ENCODE measurements around the gene NOG. TPM values are rescaled to one million over a fixed set of nuclear protein-coding genes. Genes with fewer than 3 reads are reported as not detected.

The NOG gene
- total RNA-seq, 1 experiment from 2014 or later, result 0.32 TPM

DNA sequence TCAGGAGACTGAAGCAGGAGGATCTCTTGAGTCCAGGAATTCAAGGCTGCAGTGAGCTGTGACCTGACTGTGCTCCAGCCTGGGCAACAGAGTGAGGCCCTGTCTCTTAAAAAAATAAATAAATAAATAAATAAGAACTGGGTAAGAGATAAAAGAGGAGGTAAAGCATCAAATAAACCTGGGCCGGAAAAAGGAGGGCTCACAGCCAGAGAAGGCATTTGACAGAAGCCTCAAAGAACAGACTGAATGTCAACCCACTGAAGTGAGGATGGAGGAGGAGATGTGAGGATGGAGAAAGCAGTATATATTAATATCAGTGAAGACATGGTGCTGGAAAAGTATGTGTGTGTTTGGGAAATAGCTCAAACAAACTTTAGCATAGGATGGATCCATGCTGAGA, 6.1 kb downstream of the NOG start:
- no peak overlapping the region for H3K27ac Mint-ChIP-seq (ENCODE audit: unreplicated experiment)
- no peak overlapping the region for H3K4me3 Mint-ChIP-seq (ENCODE audit: unreplicated experiment)
- intact Hi-C loops (cut with micrococcal nuclease; ENCODE audit: unreplicated experiment), result no loop called here
- H3K9me3 Mint-ChIP-seq (ENCODE audit: unreplicated experiment), result no peaks in the 10 kb centered on the region
- DNase-seq, result no peak
- H3K4me1 ChIP-seq, result peaks cover 41% of the 10 kb centered on the region
- BruUV-seq (replicated peaks), result no TSS peak
- H3K27me3 Mint-ChIP-seq (ENCODE audit: insufficient read depth, unreplicated experiment), result peaks cover 24% of the 10 kb centered on the region
- no peaks in the 10 kb centered on the region for H3K36me3 Mint-ChIP-seq (ENCODE audit: insufficient read depth, unreplicated experiment)
- H3K36me3 ChIP-seq (ENCODE audit: control insufficient read depth, insufficient read depth, low read length), result no peaks in the 10 kb centered on the region
- TF ChIP-seq, protein P1, sequence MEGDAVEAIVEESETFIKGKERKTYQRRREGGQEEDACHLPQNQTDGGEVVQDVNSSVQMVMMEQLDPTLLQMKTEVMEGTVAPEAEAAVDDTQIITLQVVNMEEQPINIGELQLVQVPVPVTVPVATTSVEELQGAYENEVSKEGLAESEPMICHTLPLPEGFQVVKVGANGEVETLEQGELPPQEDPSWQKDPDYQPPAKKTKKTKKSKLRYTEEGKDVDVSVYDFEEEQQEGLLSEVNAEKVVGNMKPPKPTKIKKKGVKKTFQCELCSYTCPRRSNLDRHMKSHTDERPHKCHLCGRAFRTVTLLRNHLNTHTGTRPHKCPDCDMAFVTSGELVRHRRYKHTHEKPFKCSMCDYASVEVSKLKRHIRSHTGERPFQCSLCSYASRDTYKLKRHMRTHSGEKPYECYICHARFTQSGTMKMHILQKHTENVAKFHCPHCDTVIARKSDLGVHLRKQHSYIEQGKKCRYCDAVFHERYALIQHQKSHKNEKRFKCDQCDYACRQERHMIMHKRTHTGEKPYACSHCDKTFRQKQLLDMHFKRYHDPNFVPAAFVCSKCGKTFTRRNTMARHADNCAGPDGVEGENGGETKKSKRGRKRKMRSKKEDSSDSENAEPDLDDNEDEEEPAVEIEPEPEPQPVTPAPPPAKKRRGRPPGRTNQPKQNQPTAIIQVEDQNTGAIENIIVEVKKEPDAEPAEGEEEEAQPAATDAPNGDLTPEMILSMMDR (IDR thresholded peaks at IDR 0.05; ENCODE audit: insufficient read depth in 1 of 2, low read depth in 1 of 2, low read length in 1 of 2, severe bottlenecking in 1 of 2, unreplicated experiment in 1 of 2), result no peak
- no peak overlapping the region for H3K4me3 ChIP-seq (ENCODE audit: low read depth, low read length)
- peaks cover 5% of the 10 kb centered on the region for H3K27me3 ChIP-seq (replicated peaks; ENCODE audit: control insufficient read depth, insufficient read depth, low read length)
- H3K4me1 Mint-ChIP-seq (ENCODE audit: low read depth, unreplicated experiment), result peaks cover 16% of the 10 kb centered on the region
- POLR2A ChIA-PET, result no interaction called here
- no peaks in the 10 kb centered on the region for H3K9me3 ChIP-seq
- CTCF ChIA-PET, result interaction anchor here (1.2 kb wide), 1 partner anchor 116 kb away, joined by 5 read pairs; no protein-coding TSS in a partner anchor

DNA sequence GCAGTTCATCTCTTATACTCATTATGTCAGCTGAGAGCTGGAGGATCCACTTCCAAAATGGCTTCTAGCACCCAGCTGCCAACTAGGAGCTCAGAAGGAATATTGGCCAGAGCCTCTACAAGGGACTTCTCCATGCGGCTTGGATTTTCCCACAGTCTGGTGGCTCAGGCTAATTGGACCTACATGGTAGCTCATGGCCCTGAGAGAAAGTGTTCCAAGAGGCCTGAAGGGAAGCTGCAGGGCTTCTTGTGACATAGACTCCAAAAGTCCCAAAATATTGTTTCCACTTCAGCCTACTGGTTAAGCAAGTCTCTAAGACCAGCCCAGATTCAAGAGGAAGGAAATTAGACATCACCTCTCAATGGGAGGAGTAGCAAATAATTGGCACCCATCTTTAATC, 6.8 kb downstream of the NOG start:
- H3K27me3 Mint-ChIP-seq (ENCODE audit: insufficient read depth, unreplicated experiment), result peaks cover 19% of the 10 kb centered on the region

DNA sequence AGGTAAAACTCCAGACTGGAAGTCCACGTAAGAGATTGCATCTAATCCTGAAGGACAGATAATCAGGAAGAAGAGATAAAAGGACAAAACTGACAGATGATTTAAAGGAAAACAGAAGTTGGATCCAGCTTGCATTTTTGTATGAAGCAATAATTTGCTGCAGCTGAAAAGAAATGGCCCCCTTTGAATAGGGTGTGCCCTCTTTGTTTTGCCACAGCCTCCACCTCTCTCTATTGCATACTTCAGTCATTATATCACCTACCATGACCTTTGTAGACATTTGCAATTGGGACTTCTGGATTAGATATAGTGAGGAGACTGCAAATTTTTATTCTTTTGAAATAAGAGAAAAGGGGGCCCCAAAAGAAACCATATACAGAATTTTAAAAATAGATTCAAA, 8.1 kb downstream of the NOG start:
- ChIA-PET POLR2A (no interaction called here), CTCF (interaction anchor here (1.0 kb wide), 1 partner anchor 28 kb away, joined by 3 read pairs; no protein-coding TSS in a partner anchor)
- H3K4me3 Mint-ChIP-seq (ENCODE audit: unreplicated experiment), result no peak overlapping the region
- no TSS peak for BruUV-seq (replicated peaks)
- H3K4me1 Mint-ChIP-seq (ENCODE audit: low read depth, unreplicated experiment), result peaks cover 25% of the 10 kb centered on the region
- TF ChIP-seq, protein P1 (IDR thresholded peaks at IDR 0.05; ENCODE audit: insufficient read depth in 1 of 2, low read depth in 1 of 2, low read length in 1 of 2, severe bottlenecking in 1 of 2, unreplicated experiment in 1 of 2), result no peak
- Histone ChIP-seq H3K27me3 (replicated peaks; ENCODE audit: control insufficient read depth, insufficient read depth, low read length) (peaks cover 2% of the 10 kb centered on the region; the same call in 1 of the 2 replicates), H3K36me3 (ENCODE audit: control insufficient read depth, insufficient read depth, low read length) (no peaks in the 10 kb centered on the region), H3K4me3 (ENCODE audit: low read depth, low read length) (no peak overlapping the region), H3K4me1 (peaks cover 45% of the 10 kb centered on the region), H3K9me3 (no peaks in the 10 kb centered on the region)
- H3K27ac Mint-ChIP-seq (ENCODE audit: unreplicated experiment), result no peak overlapping the region
- peaks cover 12% of the 10 kb centered on the region for H3K27me3 Mint-ChIP-seq (ENCODE audit: insufficient read depth, unreplicated experiment)
- no peaks in the 10 kb centered on the region for H3K36me3 Mint-ChIP-seq (ENCODE audit: insufficient read depth, unreplicated experiment)
- intact Hi-C loops (cut with micrococcal nuclease; ENCODE audit: unreplicated experiment), result no loop called here
- peaks cover 9% of the 10 kb centered on the region for H3K9me3 Mint-ChIP-seq (ENCODE audit: unreplicated experiment)
- DNase-seq, result no peak

More for the DNA sequence above, 6.8 kb downstream of the NOG start:
- no peak overlapping the region for H3K4me3 Mint-ChIP-seq (ENCODE audit: unreplicated experiment)
- Histone ChIP-seq H3K4me3 (ENCODE audit: low read depth, low read length) (no peak overlapping the region), H3K9me3 (no peaks in the 10 kb centered on the region), H3K36me3 (ENCODE audit: control insufficient read depth, insufficient read depth, low read length) (no peaks in the 10 kb centered on the region), H3K27me3 (replicated peaks; ENCODE audit: control insufficient read depth, insufficient read depth, low read length) (peaks cover 4% of the 10 kb centered on the region), H3K4me1 (peaks cover 45% of the 10 kb centered on the region)
- H3K9me3 Mint-ChIP-seq (ENCODE audit: unreplicated experiment), result no peaks in the 10 kb centered on the region
- peaks cover 16% of the 10 kb centered on the region for H3K4me1 Mint-ChIP-seq (ENCODE audit: low read depth, unreplicated experiment)
- no peak for DNase-seq
- TF ChIP-seq, protein P1 (IDR thresholded peaks at IDR 0.05; ENCODE audit: insufficient read depth in 1 of 2, low read depth in 1 of 2, low read length in 1 of 2, severe bottlenecking in 1 of 2, unreplicated experiment in 1 of 2), result no peak
- ChIA-PET POLR2A (no interaction called here), CTCF (no interaction called here)
- H3K36me3 Mint-ChIP-seq (ENCODE audit: insufficient read depth, unreplicated experiment), result no peaks in the 10 kb centered on the region
- BruUV-seq (replicated peaks), result no TSS peak
- intact Hi-C loops (cut with micrococcal nuclease; ENCODE audit: unreplicated experiment), result no loop called here
- H3K27ac Mint-ChIP-seq (ENCODE audit: unreplicated experiment), result no peak overlapping the region
